OCI-LY1 (cell line): ENCODE measurements around the gene ART1.

Source experiments
- H2AFZ ChIP-seq: fragments of 200-600 bp; sonication (generic), shearing (Covaris generic); 2 replicates; pipeline ENCODE4 v1.6.0; 2014; ENCODE audit warnings: antibody characterized with exemption, mild to moderate bottlenecking, low read length
- H3F3A ChIP-seq: fragments of 200-600 bp; sonication (generic), shearing (Covaris generic); 2 replicates; pipeline ENCODE4 v1.6.0; 2014; ENCODE audit warnings: mild to moderate bottlenecking, antibody characterized with exemption, low read length, moderate library complexity; ENCODE audit not compliant: insufficient read depth
- H3K27ac ChIP-seq: fragments of 200-600 bp; sonication (generic); 2 replicates; pipeline ENCODE4 v1.5.1; 2014; ENCODE audit warnings: low read length, mixed run types, mild to moderate bottlenecking, low read depth; ENCODE audit not compliant: poor library complexity, severe bottlenecking
- H3K27me3 ChIP-seq: fragments of 200-600 bp; sonication (generic); 2 replicates; pipeline ENCODE4 v1.6.0; 2014; ENCODE audit warnings: antibody characterized with exemption, mild to moderate bottlenecking, low read length, moderate library complexity; ENCODE audit not compliant: insufficient read depth
- H3K36me3 ChIP-seq: fragments of 200-600 bp; sonication (generic); 2 replicates; pipeline ENCODE4 v1.6.1; 2014; ENCODE audit warnings: mild to moderate bottlenecking, antibody characterized with exemption, low read length, moderate library complexity, mixed read lengths; ENCODE audit not compliant: insufficient read depth
- H3K4me1 ChIP-seq: fragments of 200-600 bp; sonication (generic); 2 replicates; pipeline ENCODE4 v1.5.1; 2014; ENCODE audit warnings: mild to moderate bottlenecking, low read length, moderate library complexity; ENCODE audit not compliant: insufficient read depth, severe bottlenecking
- H3K4me2 ChIP-seq: fragments of 200-600 bp; sonication (generic), shearing (Covaris generic); 2 replicates; pipeline ENCODE4 v1.6.1; 2014; ENCODE audit warnings: low read length
- H3K4me3 ChIP-seq: fragments of 200-600 bp; sonication (generic); 2 replicates; pipeline ENCODE4 v1.5.1; 2014; ENCODE audit warnings: low read length, low read depth, mild to moderate bottlenecking, mixed read lengths; ENCODE audit not compliant: poor library complexity, severe bottlenecking
- H3K79me2 ChIP-seq: fragments of 200-600 bp; shearing (Covaris generic); 2 replicates; pipeline ENCODE4 v1.6.1; 2016; ENCODE audit warnings: mixed run types, low read length, mixed read lengths; ENCODE audit not compliant: insufficient read depth
- H3K9ac ChIP-seq: fragments of 200-600 bp; sonication (generic), shearing (Covaris generic); 2 replicates; pipeline ENCODE4 v1.6.1; 2014; ENCODE audit warnings: mild to moderate bottlenecking, low read length, mixed read lengths
- H3K9me2 ChIP-seq: fragments of 200-600 bp; sonication (generic), shearing (Covaris generic); 2 replicates; pipeline ENCODE4 v1.6.1; 2014; ENCODE audit warnings: low read depth, mild to moderate bottlenecking, low read length, mixed read lengths
- H3K9me3 ChIP-seq: fragments of 200-600 bp; shearing (Covaris generic); 2 replicates; pipeline ENCODE4 v1.6.1; 2014; ENCODE audit warnings: low read length, mixed read lengths
- H4K20me1 ChIP-seq: fragments of 200-600 bp; sonication (generic), shearing (Covaris generic); 2 replicates; pipeline ENCODE4 v1.6.0; 2016; ENCODE audit warnings: mild to moderate bottlenecking, low read length; ENCODE audit not compliant: insufficient read depth
- EZH2 ChIP-seq: fragments of 200-600 bp; sonication (generic), shearing (Covaris generic); IDR thresholded peaks from 2 replicates; pipeline ENCODE4 v1.8.0; 2017; ENCODE audit warnings: borderline replicate concordance, mixed run types, mild to moderate bottlenecking, antibody characterized with exemption, low read length, moderate library complexity, mixed read lengths
- TF ChIP-seq, protein P1 (sequence below): fragments of 200-600 bp; sonication (generic), shearing (Covaris generic); IDR thresholded peaks from 2 replicates; pipeline ENCODE4 v1.5.1; 2017; ENCODE audit warnings: mild to moderate bottlenecking, antibody characterized with exemption, low read length, moderate library complexity, mixed read lengths

Gene ART1

GRCh38 chr11:3658252-3658651, 13.3 kb downstream of the ART1 start:
- H3K4me2 ChIP-seq: no peak overlapping the region
- H3K79me2 ChIP-seq: no peaks in the 10 kb centered on the region
- no peaks in the 10 kb centered on the region for H3K27me3 ChIP-seq
- H3K27ac ChIP-seq: no peak overlapping the region
- H2AFZ ChIP-seq: no peak overlapping the region
- TF ChIP-seq, protein P1, sequence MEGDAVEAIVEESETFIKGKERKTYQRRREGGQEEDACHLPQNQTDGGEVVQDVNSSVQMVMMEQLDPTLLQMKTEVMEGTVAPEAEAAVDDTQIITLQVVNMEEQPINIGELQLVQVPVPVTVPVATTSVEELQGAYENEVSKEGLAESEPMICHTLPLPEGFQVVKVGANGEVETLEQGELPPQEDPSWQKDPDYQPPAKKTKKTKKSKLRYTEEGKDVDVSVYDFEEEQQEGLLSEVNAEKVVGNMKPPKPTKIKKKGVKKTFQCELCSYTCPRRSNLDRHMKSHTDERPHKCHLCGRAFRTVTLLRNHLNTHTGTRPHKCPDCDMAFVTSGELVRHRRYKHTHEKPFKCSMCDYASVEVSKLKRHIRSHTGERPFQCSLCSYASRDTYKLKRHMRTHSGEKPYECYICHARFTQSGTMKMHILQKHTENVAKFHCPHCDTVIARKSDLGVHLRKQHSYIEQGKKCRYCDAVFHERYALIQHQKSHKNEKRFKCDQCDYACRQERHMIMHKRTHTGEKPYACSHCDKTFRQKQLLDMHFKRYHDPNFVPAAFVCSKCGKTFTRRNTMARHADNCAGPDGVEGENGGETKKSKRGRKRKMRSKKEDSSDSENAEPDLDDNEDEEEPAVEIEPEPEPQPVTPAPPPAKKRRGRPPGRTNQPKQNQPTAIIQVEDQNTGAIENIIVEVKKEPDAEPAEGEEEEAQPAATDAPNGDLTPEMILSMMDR: no peak
- TF ChIP-seq EZH2: no peak
- no peak overlapping the region for H3K4me3 ChIP-seq
- no peaks in the 10 kb centered on the region for H3F3A ChIP-seq
- H3K4me1 ChIP-seq: no peaks in the 10 kb centered on the region
- H3K9ac ChIP-seq: no peak overlapping the region
- H3K9me3 ChIP-seq: no peaks in the 10 kb centered on the region
- no peaks in the 10 kb centered on the region for H3K9me2 ChIP-seq
- H4K20me1 ChIP-seq: no peaks in the 10 kb centered on the region
- H3K36me3 ChIP-seq: no peaks in the 10 kb centered on the region

- Histone ChIP-seq H3K36me3 (peaks cover 6% of the 10 kb centered on the region), H3K4me2 (no peak overlapping the region), H3K79me2 (no peaks in the 10 kb centered on the region), H3K9me3 (no peaks in the 10 kb centered on the region), H3K27ac (no peak overlapping the region), H2AFZ (no peak overlapping the region), H3K9me2 (no peaks in the 10 kb centered on the region), H3F3A (no peaks in the 10 kb centered on the region), H3K4me3 (no peak overlapping the region), H3K27me3 (no peaks in the 10 kb centered on the region), H4K20me1 (no peaks in the 10 kb centered on the region), H3K4me1 (no peaks in the 10 kb centered on the region), H3K9ac (no peak overlapping the region)
- no peak for TF ChIP-seq EZH2
Measured at GRCh38 chr11:3659595-3660515, 14.9 kb downstream of the ART1 start.

- Histone ChIP-seq H3K9me2 (no peaks in the 10 kb centered on the region), H3K4me2 (no peak overlapping the region), H3K27me3 (no peaks in the 10 kb centered on the region), H3K36me3 (peaks cover 14% of the 10 kb centered on the region), H4K20me1 (no peaks in the 10 kb centered on the region), H2AFZ (no peak overlapping the region), H3K79me2 (no peaks in the 10 kb centered on the region), H3K9ac (no peak overlapping the region), H3K9me3 (no peaks in the 10 kb centered on the region), H3K4me3 (no peak overlapping the region), H3F3A (no peaks in the 10 kb centered on the region), H3K27ac (no peak overlapping the region), H3K4me1 (no peaks in the 10 kb centered on the region)
- TF ChIP-seq, protein P1: no peak
- no peak for TF ChIP-seq EZH2
Measured at GRCh38 chr11:3660960-3661359, 16.0 kb downstream of the ART1 start.
